ENCODE measurements around the gene TBC1D5.

GRCh38 chr3:17257269-17257668, 485.2 kb downstream of the TBC1D5 start:
- TF ChIP-seq CTCF (IDR thresholded peaks at IDR 0.05) (no peak), POLR2AphosphoS5 (IDR thresholded peaks at IDR 0.05) (no peak)
